Measurements from ENCODE around the gene COL6A3.

COL6A3 gene

GRCh38 chr2:237413777-237414661 lies at the start of gene COL6A3:
TSS of gene COL6A3 (minus strand) at chr2:237414164. CDS start at chr2:237396817, 17,347 bp downstream.
- DNase-seq: no peak

DNA sequence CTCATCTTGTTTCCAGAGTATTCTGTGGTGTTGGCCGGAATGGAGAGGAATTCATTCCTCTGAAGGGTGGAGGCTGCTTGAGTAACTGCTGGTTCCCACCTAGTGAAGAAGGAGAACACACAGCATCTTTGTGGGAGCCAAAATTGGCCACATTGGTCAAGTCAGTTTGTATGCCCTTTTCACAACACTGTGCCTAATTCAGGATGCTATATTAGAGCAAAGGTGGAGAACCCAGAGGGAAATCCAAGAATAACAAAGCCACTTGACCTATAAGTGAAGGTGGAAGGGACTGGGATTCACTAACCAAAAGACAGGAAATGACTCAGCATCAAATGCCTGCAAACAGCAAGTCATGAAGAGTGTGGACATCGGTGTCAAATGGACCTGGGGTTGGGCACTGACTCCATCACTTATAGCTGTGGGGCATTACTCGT lies 45.8 kb upstream of the COL6A3 start:
- DNase-seq: no peak

GRCh38 chr2:237459226-237459625 lies 45.3 kb upstream of the COL6A3 start:
- DNase-seq: no peak

GRCh38 chr2:237458519-237458918 lies 44.6 kb upstream of the COL6A3 start:
- no peak for DNase-seq

GRCh38 chr2:237457388-237457941 lies 43.5 kb upstream of the COL6A3 start:
- DNase-seq: no peak

- DNase-seq: no peak
Observed at GRCh38 chr2:237456200-237456843, 42.4 kb upstream of the COL6A3 start.

DNA sequence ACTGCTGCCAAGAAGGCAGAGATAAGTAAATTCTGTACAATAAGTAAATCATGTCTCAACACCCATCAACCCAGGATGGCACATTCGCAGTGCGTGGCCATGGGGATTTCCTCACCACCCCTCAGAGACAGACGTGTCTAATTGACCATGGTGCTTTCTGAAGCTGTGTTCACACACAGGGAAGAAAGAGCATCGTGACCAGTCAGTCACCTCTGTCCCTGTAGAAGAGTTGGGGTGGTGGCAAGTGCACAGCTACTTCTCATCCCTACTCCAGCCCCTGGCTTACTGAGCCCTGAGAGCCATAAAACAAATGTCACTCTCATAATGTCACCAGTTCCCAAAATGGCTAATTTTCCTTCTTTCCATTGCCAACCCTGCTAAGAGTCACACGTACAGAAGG lies 41.8 kb upstream of the COL6A3 start:
- no peak for DNase-seq

- DNase-seq: no peak
Observed at GRCh38 chr2:237453671-237454070, 39.7 kb upstream of the COL6A3 start.

DNA sequence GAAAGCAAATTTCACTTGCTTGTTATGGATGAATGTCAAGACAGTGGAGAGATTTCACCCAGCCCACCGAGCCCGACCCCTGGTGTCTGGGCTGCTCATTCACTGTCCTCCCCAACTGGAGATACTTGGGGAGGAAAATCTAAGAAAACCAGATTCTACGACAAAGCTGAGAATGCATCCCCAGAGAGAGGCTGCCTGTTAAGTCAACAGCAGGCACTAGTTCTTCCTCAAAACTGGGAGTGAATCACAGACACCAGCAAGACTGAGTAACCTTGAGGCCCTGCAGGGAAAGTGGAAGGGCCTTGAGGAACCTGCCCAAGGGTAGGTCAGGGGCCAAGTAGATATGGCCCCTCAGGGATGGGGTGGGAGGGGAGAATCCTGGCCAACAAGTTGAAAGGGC lies 38.9 kb upstream of the COL6A3 start:
- no peak for DNase-seq

DNA sequence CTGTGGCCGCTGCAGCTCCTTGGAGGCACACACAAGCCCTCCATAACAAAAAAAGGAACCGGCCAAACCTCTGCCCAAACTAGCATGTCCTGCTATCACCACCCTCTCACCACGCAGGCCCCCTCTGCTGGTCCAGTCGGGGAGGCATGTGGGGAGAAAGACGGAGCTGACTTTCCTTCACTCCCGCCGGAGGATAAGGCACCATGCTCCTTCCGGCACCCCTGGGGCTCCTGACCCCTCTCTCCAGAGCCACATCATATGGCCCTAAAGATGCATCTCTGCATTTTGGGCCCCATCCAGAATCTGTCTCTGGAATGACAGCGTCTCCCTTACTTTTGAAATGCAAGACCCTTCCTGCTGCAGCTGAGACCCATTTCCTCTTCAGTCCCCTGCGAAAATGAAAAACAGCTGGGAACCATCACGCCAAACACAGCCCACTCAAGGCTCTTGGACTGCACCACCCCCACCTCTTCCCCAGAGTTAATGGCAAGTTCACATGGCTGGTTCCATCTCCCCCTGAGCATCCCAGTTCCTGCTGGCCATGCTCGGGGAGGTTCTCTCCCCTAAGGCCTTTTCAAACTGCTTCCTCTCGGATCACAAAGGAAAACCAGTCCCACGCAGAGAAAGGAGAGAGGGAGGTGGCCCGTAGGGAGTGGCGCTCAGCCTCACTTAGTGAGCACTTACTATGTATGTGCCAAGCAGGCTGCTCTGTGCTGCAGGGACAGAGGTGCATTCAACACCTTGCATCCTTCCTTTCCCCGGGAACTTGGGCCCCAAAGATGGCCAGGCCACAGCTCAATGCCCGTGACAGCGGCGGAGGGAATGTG lies 37.9 kb upstream of the COL6A3 start:
- no peak for DNase-seq

DNA sequence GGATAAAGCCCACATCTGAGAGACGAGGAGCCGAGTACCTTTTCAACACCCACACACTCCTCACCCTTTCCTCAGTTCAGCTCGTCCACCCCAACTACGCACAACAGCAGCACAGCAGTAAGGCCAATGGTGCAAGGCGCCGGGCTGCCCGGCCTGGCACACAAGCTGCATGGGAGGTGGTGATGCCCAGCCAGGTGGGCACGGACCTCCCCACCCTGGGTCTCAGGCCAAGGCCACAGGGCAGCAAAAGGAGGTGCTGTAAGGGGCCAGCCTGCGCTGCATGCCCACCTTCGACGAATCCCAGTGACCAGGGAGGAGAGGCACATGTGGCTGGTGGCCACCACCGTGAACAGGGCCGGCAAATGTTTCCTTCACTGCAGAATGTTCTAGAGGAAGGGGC lies 36.6 kb upstream of the COL6A3 start:
- DNase-seq: no peak

- DNase-seq: no peak
Observed at GRCh38 chr2:237450108-237450507, 36.1 kb upstream of the COL6A3 start.

GRCh38 chr2:237449193-237449881 lies 35.4 kb upstream of the COL6A3 start:
- DNase-seq: no peak

DNA sequence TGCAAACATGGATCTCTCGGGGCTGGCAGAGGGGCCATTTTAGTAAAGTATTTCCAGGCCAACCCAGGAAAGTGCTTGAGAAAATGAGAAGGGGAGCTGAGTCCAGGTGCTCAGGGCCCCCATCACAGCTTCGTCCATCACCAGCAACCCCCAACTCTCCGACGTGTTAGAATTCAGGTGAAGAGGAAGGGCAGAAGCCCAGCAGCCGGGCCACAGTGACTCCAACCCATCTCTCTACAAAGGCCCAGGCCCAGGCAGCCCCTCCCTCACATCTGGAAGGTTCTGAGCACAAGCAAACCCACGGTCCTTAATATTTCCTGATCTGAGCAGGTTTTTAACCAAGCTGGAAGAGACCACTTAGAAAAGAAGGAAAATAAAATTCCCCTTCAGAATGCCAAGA lies 34.7 kb upstream of the COL6A3 start:
- no peak for DNase-seq

DNA sequence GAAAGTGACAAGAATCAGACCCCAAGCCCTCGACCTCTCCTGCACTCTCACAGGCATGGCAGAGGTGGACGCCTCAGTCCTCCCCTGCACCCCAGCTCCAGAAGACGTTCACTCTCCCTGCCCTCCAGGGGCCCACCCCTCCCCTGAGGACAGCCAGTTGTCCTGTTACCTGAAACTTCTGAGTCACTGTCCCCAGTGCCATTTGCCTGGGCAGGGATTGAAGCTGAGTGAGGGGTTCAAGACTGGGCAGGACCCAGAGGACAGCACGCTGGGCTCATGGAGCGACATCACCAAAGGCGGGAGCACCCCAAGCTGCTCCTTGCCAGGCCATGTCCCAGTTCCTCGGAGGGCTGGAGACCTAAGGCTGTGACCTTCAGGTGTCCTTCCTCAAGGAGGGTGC lies 34.2 kb upstream of the COL6A3 start:
- DNase-seq: no peak

- DNase-seq: no peak
Observed at GRCh38 chr2:237447496-237447895, 33.5 kb upstream of the COL6A3 start.

DNA sequence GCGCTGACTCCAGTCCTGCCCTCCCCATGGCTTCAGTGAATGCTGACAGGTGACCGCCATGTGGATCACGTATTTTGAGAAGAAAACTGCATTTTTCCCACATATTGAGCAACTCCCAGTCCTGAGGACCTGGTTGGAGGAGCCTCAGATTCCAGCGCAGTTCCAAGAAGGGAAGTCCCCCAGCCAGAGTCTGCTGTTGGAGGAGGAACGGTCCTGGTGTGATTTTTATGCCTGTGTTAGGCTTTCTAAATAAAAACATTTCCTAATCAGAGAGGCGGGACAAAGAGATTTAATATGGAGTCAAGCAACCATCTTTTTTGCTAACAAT lies 32.3 kb upstream of the COL6A3 start:
- DNase-seq: no peak

DNA sequence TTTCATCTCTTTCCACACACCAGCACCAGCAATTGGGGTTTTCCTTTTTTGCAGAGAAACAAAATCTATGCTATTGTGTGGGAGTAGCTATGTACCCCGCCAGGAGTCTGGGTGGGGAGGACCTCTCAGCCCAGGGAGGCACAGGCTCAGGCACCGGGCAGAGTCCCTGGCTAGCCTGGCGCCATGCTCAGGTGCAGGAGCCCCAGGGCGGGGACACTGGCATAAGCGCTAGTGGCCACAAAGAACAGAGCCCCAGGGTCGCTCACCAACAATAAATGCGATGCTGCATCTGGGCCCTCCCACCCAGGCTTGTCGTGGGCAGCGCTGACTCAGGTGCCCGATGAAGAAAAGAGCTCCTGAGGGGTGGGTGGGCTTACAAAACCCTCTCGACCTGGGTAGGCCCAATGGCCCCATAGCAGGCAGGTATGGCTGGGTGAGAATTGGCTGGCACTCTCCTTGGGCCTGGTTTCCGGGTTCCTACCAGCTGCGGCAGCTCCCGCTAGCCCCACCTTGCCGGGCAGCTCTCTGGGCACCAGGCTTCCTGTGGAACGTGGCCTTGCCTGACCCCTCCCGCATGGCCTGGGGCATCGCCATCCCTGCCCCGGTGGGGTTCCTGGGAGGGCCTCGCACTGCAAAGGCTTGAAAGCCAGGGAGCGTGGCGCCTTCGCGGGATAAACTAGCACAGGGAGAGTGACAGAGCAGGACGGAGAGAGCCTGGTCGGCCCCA lies 31.8 kb upstream of the COL6A3 start:
- no peak for DNase-seq

- no peak for DNase-seq
Observed at GRCh38 chr2:237444071-237444470, 30.1 kb upstream of the COL6A3 start.

DNA sequence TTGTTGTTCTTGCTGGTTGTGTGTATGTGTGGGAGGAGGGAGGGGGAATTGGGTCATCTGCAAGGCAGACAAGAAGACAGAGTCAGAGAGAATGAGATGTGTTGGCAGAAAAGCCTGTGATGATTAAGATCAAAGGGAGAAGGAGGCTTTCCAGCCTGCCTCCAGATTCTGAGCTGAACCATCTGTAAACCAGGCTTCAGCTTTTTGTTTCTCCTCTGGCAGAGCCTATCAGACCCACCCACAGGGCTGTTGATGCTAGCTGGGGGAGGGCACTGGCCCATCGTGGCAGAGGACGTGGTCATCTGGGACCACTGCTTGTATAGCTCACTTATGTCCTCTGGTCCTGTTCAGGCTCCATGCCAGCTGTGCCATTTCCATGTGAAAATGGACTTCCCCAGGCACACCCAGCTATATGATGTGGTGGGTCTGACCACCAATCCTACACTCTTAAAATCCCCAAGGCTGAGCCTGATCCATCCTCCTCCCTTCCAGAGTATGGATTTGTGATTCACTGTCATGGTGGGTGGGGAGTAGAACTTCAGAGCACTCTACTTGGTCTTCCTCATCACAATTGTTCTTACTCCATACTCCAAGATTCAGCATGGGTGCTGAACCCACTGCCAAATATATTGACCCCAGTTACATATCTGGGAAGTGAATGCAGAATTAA lies 27.8 kb upstream of the COL6A3 start:
- DNase-seq: no peak

GRCh38 chr2:237440819-237441281 lies 26.9 kb upstream of the COL6A3 start:
- DNase-seq: no peak

All from NCI-H774 (cell line).